GM12878 (cell line): ENCODE measurements around the gene COPS7A. TPM values are rescaled to one million over a fixed set of nuclear protein-coding genes. Genes with fewer than 3 reads are reported as not detected.

Experiments
- ATAC-seq: fragments of 200-7000 bp; cut with Tn5 transposase; 3 replicates; pipeline ENCODE4 v1.9.1; 2020; ENCODE audit warnings: mild to moderate bottlenecking, moderate library complexity
- BruUV-seq: library from RNA; stranded (reverse); fragments of 400-500 nt; replicated peaks from 2 replicates; lab custom pipeline; 2021; lab: Mats Ljungman, UMichigan
- CTCF ChIA-PET: fragments of 300-600 bp; sonication (Branson Sonifier 250); formaldehyde crosslinking; extraction: SDS; loops from one replicate; lab custom pipeline; 2021; ENCODE audit warnings: inconsistent platforms; lab: Yijun Ruan, JAX
- POLR2A ChIA-PET: fragments of 350-600 bp; formaldehyde crosslinking; extraction: SDS; loops from one replicate; lab custom pipeline; 2021; ENCODE audit warnings: inconsistent platforms; lab: Charles Lee
- RAD21 ChIA-PET: fragments of 300-600 bp; sonication (Branson Sonifier 250); formaldehyde crosslinking; loops from one replicate; lab custom pipeline; 2023; ENCODE audit warnings: antibody characterized with exemption; ENCODE audit not compliant: unreplicated experiment; lab: Charles Lee
- SMC1A ChIA-PET: fragments of 300-600 bp; sonication (Branson Sonifier 250); formaldehyde crosslinking; loops from one replicate; lab custom pipeline; 2023; ENCODE audit not compliant: unreplicated experiment, uncharacterized antibody; lab: Charles Lee
- DNase-seq: peaks from one replicate; pipeline ENCODE4 v3.0.0-alpha.2; 2011; ENCODE audit warnings: low read depth, low spot score
- FAIRE-seq: peaks from 3 replicates; lab custom pipeline; 2011; peaks lifted over from hg19 to GRCh38; lab: Jason Lieb, UNC
- H2AFZ ChIP-seq: 2 replicates; pipeline ENCODE4 v1.6.0; 2011; ENCODE audit warnings: low read depth, low read length, control low read depth; ENCODE audit not compliant: control insufficient read depth
- H3K27ac ChIP-seq: 2 replicates; pipeline ENCODE4 v1.5.1; 2011; ENCODE audit warnings: control low read depth; ENCODE audit not compliant: control insufficient read depth, insufficient read depth
- H3K27me3 ChIP-seq, 2 experiments: replicated peaks in 1 of 2; 2 replicates each; pipeline versions ENCODE4 v1.6.0 to v1.6.1; 2011; ENCODE audit warnings: low read length in 1 of 2; ENCODE audit not compliant: control insufficient read depth in 2 of 2, insufficient read depth in 2 of 2
- H3K36me3 ChIP-seq, 2 experiments: 2 replicates each; pipeline ENCODE4 v1.5.1; 2011; ENCODE audit warnings: low read length in 1 of 2; ENCODE audit not compliant: control insufficient read depth in 2 of 2, insufficient read depth in 2 of 2
- H3K4me1 ChIP-seq: 2 replicates; pipeline ENCODE4 v1.6.1; 2011; ENCODE audit warnings: mild to moderate bottlenecking, low read length, moderate library complexity, mixed read lengths; ENCODE audit not compliant: control insufficient read depth, insufficient read depth
- H3K4me2 ChIP-seq: 2 replicates; pipeline ENCODE4 v1.6.0; 2011; ENCODE audit warnings: control low read depth; ENCODE audit not compliant: control insufficient read depth, insufficient read depth
- H3K4me3 ChIP-seq: fragments of 200-600 bp; sonication (generic); 2 replicates; pipeline ENCODE4 v1.5.1; 2016
- H3K79me2 ChIP-seq: 2 replicates; pipeline ENCODE4 v1.6.0; 2011; ENCODE audit warnings: low read length; ENCODE audit not compliant: control insufficient read depth, insufficient read depth
- H3K9ac ChIP-seq: 2 replicates; pipeline ENCODE4 v1.8.0; 2011; ENCODE audit warnings: low read length, control low read depth, mixed read lengths; ENCODE audit not compliant: control insufficient read depth, insufficient read depth
- H3K9me3 ChIP-seq: replicated peaks from 3 replicates; pipeline ENCODE4 v1.5.1; 2011; ENCODE audit warnings: mild to moderate bottlenecking, low read length; ENCODE audit not compliant: control insufficient read depth, insufficient read depth
- H4K20me1 ChIP-seq: 2 replicates; pipeline ENCODE4 v1.6.0; 2011; ENCODE audit not compliant: control insufficient read depth, insufficient read depth
- EGR1 ChIP-seq, 2 experiments: IDR thresholded peaks; 1 replicate in 1 of 2; 2 replicates in 1 of 2; pipeline ENCODE4 v1.6.1; 2011 to 2012; ENCODE audit warnings: low read depth in 2 of 2, low read length in 2 of 2, borderline replicate concordance in 1 of 2, mild to moderate bottlenecking in 1 of 2, moderate library complexity in 1 of 2
- HDAC2 ChIP-seq: fragments of 200-600 bp; sonication (generic); IDR thresholded peaks from 2 replicates; pipeline ENCODE4 v1.6.1; 2017
- MXI1 ChIP-seq: fragments of 150-350 bp; IDR thresholded peaks from 2 replicates; pipeline ENCODE4 v1.6.1; 2011; ENCODE audit warnings: low read depth, mild to moderate bottlenecking, inconsistent platforms, low read length, improper control_type of control experiment
- WGBS: methylation state at CpG from one replicate; pipeline ENCODE4 v1.1.6; 2016; ENCODE audit warnings: low lambda C conversion rate; ENCODE audit not compliant: insufficient replicate concordance, insufficient coverage; ENCODE audit errors: missing lambda C conversion rate; 5-methylcytosine and 5-hydroxymethylcytosine counted together
- in situ Hi-C: fragments of 300-500 bp; cut with MboI; formaldehyde crosslinking; loops from 9 replicates; pipeline ENCODE4 v1.14.3; 2018; ENCODE audit warnings: mixed read lengths
- intact Hi-C: fragments of 100-400 bp; cut with micrococcal nuclease; formaldehyde crosslinking; loops from one replicate; pipeline ENCODE4 v1.14.2; 2022; ENCODE audit not compliant: unreplicated experiment
- polyA plus RNA-seq, 11 experiments: library from polyadenylated mRNA; depleted of rRNA in 4 of 11; unstranded in 6 of 11; stranded (reverse) in 5 of 11; fragments of >200 nt; fragmentation: Nextera tagmentation in 4 of 11; fragmentation: Illumina TruSeq in 1 of 11; extraction: Ambion mirVana in 4 of 11; extraction: Trizol in 1 of 11; gene quantifications; 1 replicate in 1 of 11; 2 replicates in 10 of 11; pipeline versions ENCODE4 v1.2.1 to v1.2.3, GENCODE V29; 2011 to 2016; ENCODE audit warnings: inconsistent platforms in 2 of 11, missing spikeins in 2 of 11, low read depth in 1 of 11
- total RNA-seq, 4 experiments: library from RNA; depleted of rRNA in 3 of 4; stranded (reverse); fragments of >200 nt in 3 of 4; fragmentation: Illumina TruSeq in 1 of 4; extraction: Trizol in 1 of 4; gene quantifications; 2 replicates each; pipeline versions ENCODE4 v1.2.1 to v1.2.3, GENCODE V29; 2013 to 2021

COPS7A gene
- total and polyA plus RNA-seq, 10 of the 15 experiments (the other 5 are each of a cell fraction or from before 2014, with no cell fraction given) = 25.7 to 74.0 (median 51.9) TPM

DNA sequence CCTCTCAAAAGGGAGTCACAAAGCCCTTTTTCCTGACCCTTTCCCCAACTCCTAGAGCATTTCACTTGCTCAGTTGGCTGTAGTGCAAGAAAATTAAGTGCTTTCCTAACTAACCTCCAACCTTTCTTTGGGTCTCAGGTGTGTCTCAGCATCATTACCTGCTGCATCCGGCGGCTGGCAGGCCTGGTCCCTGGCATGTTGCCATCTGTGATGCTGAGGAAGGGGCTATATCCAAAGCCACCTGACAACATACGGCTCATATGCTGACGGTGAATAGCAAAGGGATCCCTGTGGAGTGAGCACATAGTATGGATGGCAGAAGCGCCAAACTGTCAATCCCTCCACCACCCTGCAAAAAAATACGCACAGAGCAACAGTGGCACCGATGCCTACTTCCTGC, 27.9 kb downstream of the COPS7A start:
- Histone ChIP-seq H3K4me3 (peak overlapping the region; percentile 80), H3K27me3 (no peaks in the 10 kb centered on the region), H3K9ac (peak overlapping the region; percentile 97), H3K36me3 (peaks cover 6 to 14% of the 10 kb centered on the region in 2 experiments; a peak in 3 of 4 replicates), H3K4me2 (peak overlapping the region; percentile 100), H3K9me3 (no peaks in the 10 kb centered on the region), H3K4me1 (peaks cover 11% of the 10 kb centered on the region), H3K79me2 (peaks cover 18% of the 10 kb centered on the region), H4K20me1 (no peaks in the 10 kb centered on the region), H2AFZ (no peak overlapping the region), H3K27ac (peak overlapping the region; percentile 99; the same call in 1 of the 2 replicates)
- ChIA-PET CTCF (interaction anchor here (0.6 to 10.9 kb wide), 12 partner anchors 12 to 1343 kb away, joined by 3 to 221 read pairs (median 8); partner anchors contain the start of genes COPS7A and LAG3), POLR2A (interaction anchor here (1.2 to 4.5 kb wide), 8 partner anchors 14 to 144 kb away, joined by 3 to 60 read pairs (median 15); partner anchors contain the start of genes CDCA3, COPS7A, LAG3 and PTMS), SMC1A (interaction anchor here (0.6 to 4.8 kb wide), 7 partner anchors 15 to 86 kb away, joined by 3 to 84 read pairs (median 23); partner anchors contain the start of genes CD4 and PTMS), RAD21 (interaction anchor here (1.1 to 4.4 kb wide), 11 partner anchors 14 to 121 kb away, joined by 3 to 68 read pairs (median 20); partner anchors contain the start of genes CDCA3, COPS7A, PTMS and SPSB2)
- ATAC-seq = no peak
- WGBS = 96% methylated on average over 7 of the region's 7 CpGs
- in situ Hi-C loops = loop anchor here (5.0 kb wide), 1 partner anchor 76 kb away; the partner anchor contains the start of gene P3H3
- no peak for DNase-seq
- BruUV-seq = no TSS peak
- intact Hi-C loops = no loop called here
- TF ChIP-seq HDAC2 = no peak
- no peak for FAIRE-seq

DNA sequence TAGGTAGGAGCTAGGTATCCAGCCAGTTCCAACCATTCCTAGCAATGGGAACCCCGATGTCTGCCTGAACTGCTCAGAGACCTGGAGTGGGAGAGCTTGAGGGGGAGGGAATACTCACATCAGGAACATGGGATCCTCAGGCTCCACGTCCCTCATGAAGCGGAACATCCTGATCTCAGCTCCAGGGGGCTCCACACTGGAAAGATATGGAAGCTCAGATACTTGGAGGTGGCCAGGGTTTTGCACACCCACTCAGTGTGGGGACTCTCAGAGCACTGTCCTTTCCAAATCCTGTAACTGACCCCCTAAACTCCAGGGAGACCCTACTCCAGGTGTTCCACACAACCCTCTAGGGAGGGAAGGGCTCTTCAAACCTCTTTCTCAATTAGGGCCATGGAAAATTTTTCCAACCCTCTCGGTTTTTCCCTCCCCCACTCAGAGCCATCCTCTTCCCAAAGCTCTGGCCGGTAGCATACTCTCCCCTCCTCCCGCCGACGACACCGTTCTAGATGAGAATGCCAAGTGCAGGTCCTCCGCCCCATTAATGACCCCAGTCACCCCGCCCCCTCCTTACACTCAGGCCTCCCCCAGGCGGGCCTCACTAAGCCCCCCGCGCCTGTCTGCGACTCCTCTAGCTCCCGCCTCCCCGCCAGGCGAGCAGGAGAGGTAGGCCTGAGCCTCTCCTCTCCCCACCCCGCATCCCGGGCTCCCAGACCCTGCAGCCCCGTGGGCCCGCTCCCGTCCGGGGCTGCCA, 28.5 kb downstream of the COPS7A start:
- RAD21 ChIA-PET = interaction anchor here (0.7 to 4.4 kb wide), 34 partner anchors 7 to 213 kb away, joined by 3 to 68 read pairs (median 6); partner anchors contain the start of genes CDCA3, COPS7A, GPR162 and LPAR5
- BruUV-seq = TSS peak; percentile 62
- TF ChIP-seq EGR1 (IDR thresholded peaks at IDR 0.05; ENCODE audit: borderline replicate concordance in 1 of 2, low read depth in 2 of 2, low read length in 2 of 2) (0 out of 3 replicates have a peak, but pooled peaks of 1 of the 2 experiments have one; percentile 5), MXI1 (no peak)
- peak overlapping the region; percentile 97 for H3K9ac ChIP-seq
- POLR2A ChIA-PET = interaction anchor here (0.6 to 4.5 kb wide), 27 partner anchors 8 to 216 kb away, joined by 3 to 60 read pairs (median 5); partner anchors contain the start of genes C12orf57, CDCA3, COPS7A and LAG3
- 11% methylated on average over 24 of the region's 24 CpGs for WGBS
- intact Hi-C loops (no loop called here), in situ Hi-C loops (loop anchor here (5.0 kb wide), 1 partner anchor 75 kb away; the partner anchor contains the start of gene P3H3)
- peak overlapping the region; percentile 95 for H2AFZ ChIP-seq
- peak overlapping the region; percentile 80 for H3K4me3 ChIP-seq
- CTCF ChIA-PET = interaction anchor here (0.6 to 10.9 kb wide), 28 partner anchors 12 to 385 kb away, joined by 3 to 221 read pairs (median 7); partner anchors contain the start of genes CDCA3, COPS7A, LAG3 and PTMS
- no peak for FAIRE-seq
- peak overlapping the region; percentile 100 for H3K4me2 ChIP-seq
- H3K27me3 ChIP-seq = no peaks in the 10 kb centered on the region
- ATAC-seq = peak; percentile 23
- H3K27ac ChIP-seq = peak overlapping the region; percentile 99
- no peak for DNase-seq
- no peaks in the 10 kb centered on the region for H3K9me3 ChIP-seq
- peaks cover 11% of the 10 kb centered on the region for H3K4me1 ChIP-seq
- SMC1A ChIA-PET = interaction anchor here (0.6 to 4.8 kb wide), 25 partner anchors 11 to 184 kb away, joined by 3 to 84 read pairs (median 7); partner anchors contain the start of genes CD4, CDCA3, COPS7A and GNB3
- H3K79me2 ChIP-seq = peaks cover 18% of the 10 kb centered on the region
- H4K20me1 ChIP-seq = no peaks in the 10 kb centered on the region
- peaks cover 6 to 14% of the 10 kb centered on the region in 2 experiments; a peak in 3 of 4 replicates for H3K36me3 ChIP-seq
